Measurements from ENCODE around the gene FKBP5. TPM values are rescaled to one million over a fixed set of nuclear protein-coding genes. Genes with fewer than 3 reads are reported as not detected.

The FKBP5 gene
- total and polyA plus RNA-seq, 8 donors = 68.1 to 209 (median 110) TPM

DNA sequence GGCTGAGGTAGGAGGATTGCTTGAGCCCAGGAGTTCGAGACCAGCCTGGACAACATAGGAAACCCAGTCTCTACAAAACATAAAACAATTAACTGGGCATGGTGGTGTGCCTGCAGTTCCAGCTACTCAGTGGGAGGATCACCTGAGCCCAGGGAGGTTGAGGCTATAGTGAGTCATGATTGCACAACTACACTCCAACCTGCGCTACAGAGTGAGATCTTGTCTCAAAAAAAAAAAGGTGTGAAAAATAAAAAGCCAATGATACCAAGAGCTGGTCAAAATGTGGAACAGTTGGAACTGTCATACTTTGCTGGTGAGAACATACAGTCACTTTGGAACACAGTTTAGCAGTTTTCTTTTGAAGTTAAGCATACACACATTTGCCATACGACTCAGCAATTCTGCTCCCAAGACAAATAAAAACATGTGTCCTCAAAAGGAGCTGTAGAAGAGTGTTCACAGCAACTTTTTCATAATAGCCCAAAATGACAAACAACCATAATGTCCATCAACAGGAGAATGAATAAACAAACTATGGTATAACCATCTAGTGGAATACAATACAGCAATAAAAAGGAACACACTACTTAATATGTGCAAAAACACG is 21.6 kb upstream of the FKBP5 start:
- H3K27ac ChIP-seq = no peak overlapping the region
- intact Hi-C loops (cut with DNase I; ENCODE audit: low total_unique reads) = no loop called here
- peaks cover 0 to 4% (median 0%) of the 10 kb centered on the region in 4 donors for H3K4me1 ChIP-seq
- H3K4me3 ChIP-seq = no peak overlapping the region
- TF ChIP-seq CTCF (IDR thresholded peaks at IDR 0.05) (no peak), POLR2A (IDR thresholded peaks at IDR 0.05) (no peak), EP300 (IDR thresholded peaks at IDR 0.05) (no peak), POLR2AphosphoS5 (IDR thresholded peaks at IDR 0.05) (no peak)
- WGBS, 5 donors = 65 to 92% (median 75%) methylated on average over 4 of the region's 4 CpGs
- no peaks in the 10 kb centered on the region for H3K9me3 ChIP-seq
- DNase-seq = peak in 1 of 2 donors; percentile 25
- H3K36me3 ChIP-seq = no peaks in the 10 kb centered on the region
- H3K27me3 ChIP-seq = no peaks in the 10 kb centered on the region

DNA sequence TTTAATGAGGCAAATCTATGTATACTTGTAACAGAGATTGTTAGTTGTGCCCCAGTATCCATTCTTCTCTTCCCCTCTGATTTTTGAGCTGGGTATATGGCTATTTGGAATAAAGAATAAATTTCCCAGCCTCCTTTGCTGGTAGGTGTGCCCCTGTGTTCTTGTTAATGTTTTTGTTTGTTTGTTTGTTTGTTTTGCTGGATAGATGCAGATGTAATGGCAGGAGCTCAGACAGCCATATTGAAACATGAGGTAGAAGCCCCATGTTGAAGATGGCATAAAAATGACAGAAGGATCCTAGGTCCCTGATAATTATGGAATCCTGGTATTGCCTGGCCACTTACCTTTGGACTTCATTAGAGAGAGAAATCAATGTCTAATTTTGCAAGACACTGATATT is 19.9 kb upstream of the FKBP5 start:
- Histone ChIP-seq H3K4me3 (no peak overlapping the region), H3K27ac (no peak overlapping the region), H3K27me3 (no peaks in the 10 kb centered on the region), H3K9me3 (no peaks in the 10 kb centered on the region), H3K36me3 (no peaks in the 10 kb centered on the region), H3K4me1 (peaks cover 0 to 4% (median 0%) of the 10 kb centered on the region in 4 donors)
- DNase-seq = no peak
- intact Hi-C loops (cut with DNase I; ENCODE audit: low total_unique reads) = no loop called here
- no peak for TF ChIP-seq CTCF (IDR thresholded peaks at IDR 0.05)
- no peak for TF ChIP-seq EP300 (IDR thresholded peaks at IDR 0.05)
- TF ChIP-seq POLR2AphosphoS5 (IDR thresholded peaks at IDR 0.05) = no peak
- TF ChIP-seq POLR2A (IDR thresholded peaks at IDR 0.05) = no peak

- DNase-seq = peak in 1 of 2 donors; percentile 22
- Histone ChIP-seq H3K27ac (no peak overlapping the region), H3K36me3 (no peaks in the 10 kb centered on the region), H3K4me1 (peaks cover 0 to 4% (median 0%) of the 10 kb centered on the region in 4 donors), H3K27me3 (no peaks in the 10 kb centered on the region), H3K4me3 (no peak overlapping the region), H3K9me3 (no peaks in the 10 kb centered on the region)
- WGBS, 5 donors = 30 to 65% (median 36%) methylated on average over 4 of the region's 4 CpGs
- intact Hi-C loops (cut with DNase I; ENCODE audit: low total_unique reads) = no loop called here
- TF ChIP-seq POLR2A (IDR thresholded peaks at IDR 0.05) (no peak), CTCF (IDR thresholded peaks at IDR 0.05) (no peak), POLR2AphosphoS5 (IDR thresholded peaks at IDR 0.05) (no peak), EP300 (IDR thresholded peaks at IDR 0.05) (no peak)
Observed at GRCh38 chr6:35707714-35708407, 19.1 kb upstream of the FKBP5 start.

DNA sequence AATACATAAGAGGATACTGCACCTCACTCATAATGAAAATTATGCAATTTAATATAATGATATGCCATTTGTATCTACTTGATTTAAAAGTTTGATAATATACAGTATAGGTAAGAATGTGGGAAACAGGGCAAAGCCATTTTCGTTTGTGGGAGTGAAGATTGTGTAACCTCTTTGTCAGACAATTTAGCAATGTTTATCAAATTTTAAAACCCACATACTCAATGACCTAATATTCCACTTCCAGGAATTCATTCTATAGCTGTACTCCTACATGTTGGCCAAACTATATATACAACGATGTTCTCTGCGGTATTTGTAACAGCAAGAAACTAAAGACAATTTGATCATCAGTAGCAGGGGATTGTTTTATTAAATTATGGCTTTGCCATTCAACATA is 17.8 kb upstream of the FKBP5 start:
- no peak for TF ChIP-seq EP300 (IDR thresholded peaks at IDR 0.05)
- TF ChIP-seq POLR2A (IDR thresholded peaks at IDR 0.05) = no peak
- TF ChIP-seq CTCF (IDR thresholded peaks at IDR 0.05) = no peak
- TF ChIP-seq POLR2AphosphoS5 (IDR thresholded peaks at IDR 0.05) = no peak
- no peak for DNase-seq
- Histone ChIP-seq H3K27me3 (no peaks in the 10 kb centered on the region), H3K4me1 (peaks cover 0 to 4% (median 0%) of the 10 kb centered on the region in 4 donors), H3K27ac (no peak overlapping the region), H3K9me3 (no peaks in the 10 kb centered on the region), H3K36me3 (no peaks in the 10 kb centered on the region), H3K4me3 (no peak overlapping the region)
- WGBS, 5 donors = 60 to 76% (median 68%) methylated on average over 3 of the region's 3 CpGs
- intact Hi-C loops (cut with DNase I; ENCODE audit: low total_unique reads) = no loop called here

Measured in stomach (tissue), 9 donors.